OCI-LY3 (cell line): ENCODE data around the gene RPL5.

Source experiments
- EZH2phosphoT487 ChIP-seq: fragments of 200-600 bp; shearing (Covaris generic); IDR thresholded peaks from 2 replicates; pipeline ENCODE4 v1.6.1; 2018; ENCODE audit warnings: antibody characterized with exemption, mixed run types, low read depth
- TF ChIP-seq, protein P1 (sequence below): fragments of 200-600, 300-600 bp; sonication (generic); IDR thresholded peaks from 2 replicates; pipeline ENCODE4 v1.5.1; 2014; ENCODE audit warnings: antibody characterized with exemption, low read length, low read depth

DNA sequence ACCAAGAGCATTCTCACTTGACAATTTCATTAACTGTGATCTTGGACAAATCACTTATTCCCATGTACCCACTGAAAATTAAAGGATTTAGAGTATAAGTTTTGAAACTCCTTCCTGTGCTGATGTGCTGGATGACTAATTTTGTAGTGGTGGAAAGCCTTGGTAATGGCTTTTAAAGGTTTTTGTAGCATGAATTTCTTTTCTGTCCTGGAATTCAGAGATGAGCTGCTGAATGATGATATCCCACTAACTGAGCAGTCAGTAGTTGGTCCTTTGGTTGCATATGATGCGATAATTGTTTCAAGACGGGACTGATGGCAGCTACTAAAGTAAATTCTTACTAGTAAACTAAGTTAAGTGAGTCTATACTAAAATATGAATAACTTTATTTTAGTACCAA, 5.2 kb downstream of the RPL5 start:
- TF ChIP-seq, protein P1, sequence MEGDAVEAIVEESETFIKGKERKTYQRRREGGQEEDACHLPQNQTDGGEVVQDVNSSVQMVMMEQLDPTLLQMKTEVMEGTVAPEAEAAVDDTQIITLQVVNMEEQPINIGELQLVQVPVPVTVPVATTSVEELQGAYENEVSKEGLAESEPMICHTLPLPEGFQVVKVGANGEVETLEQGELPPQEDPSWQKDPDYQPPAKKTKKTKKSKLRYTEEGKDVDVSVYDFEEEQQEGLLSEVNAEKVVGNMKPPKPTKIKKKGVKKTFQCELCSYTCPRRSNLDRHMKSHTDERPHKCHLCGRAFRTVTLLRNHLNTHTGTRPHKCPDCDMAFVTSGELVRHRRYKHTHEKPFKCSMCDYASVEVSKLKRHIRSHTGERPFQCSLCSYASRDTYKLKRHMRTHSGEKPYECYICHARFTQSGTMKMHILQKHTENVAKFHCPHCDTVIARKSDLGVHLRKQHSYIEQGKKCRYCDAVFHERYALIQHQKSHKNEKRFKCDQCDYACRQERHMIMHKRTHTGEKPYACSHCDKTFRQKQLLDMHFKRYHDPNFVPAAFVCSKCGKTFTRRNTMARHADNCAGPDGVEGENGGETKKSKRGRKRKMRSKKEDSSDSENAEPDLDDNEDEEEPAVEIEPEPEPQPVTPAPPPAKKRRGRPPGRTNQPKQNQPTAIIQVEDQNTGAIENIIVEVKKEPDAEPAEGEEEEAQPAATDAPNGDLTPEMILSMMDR, result no peak
- no peak for TF ChIP-seq EZH2phosphoT487
